DMS 273 (cell line): ENCODE measurements around the gene IL1RAPL2.
"Not testable (repeated sequence)": the region's sequence is repeated elsewhere in the genome, so short reads cannot be mapped to it uniquely, and the experiment has no call there.

Experiments
- DNase-seq: peaks from one replicate; lab custom pipeline; 2025; ENCODE audit not compliant: unreplicated experiment; lab: John Stamatoyannopoulos, UW

The IL1RAPL2 gene

DNA sequence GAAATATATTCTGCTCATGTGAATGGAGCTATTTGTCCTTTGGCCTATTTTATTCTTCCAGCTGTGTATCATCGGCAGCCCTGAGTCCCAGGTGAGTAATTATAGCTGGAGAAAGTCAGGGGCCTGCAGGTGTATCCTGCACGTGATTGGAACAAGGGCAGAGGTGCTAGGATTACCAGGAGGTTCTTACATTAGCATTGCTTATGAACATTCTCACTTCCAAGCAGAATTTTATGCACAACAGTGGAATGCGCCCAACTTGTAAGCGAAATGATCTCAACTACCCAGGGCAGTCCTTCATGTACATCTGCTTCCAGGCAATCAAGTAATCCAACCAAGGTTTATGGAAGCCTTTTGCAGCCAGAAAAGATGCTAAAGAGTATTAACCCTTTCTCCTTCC, 1187.4 kb downstream of the IL1RAPL2 start:
- no peak for DNase-seq

DNA sequence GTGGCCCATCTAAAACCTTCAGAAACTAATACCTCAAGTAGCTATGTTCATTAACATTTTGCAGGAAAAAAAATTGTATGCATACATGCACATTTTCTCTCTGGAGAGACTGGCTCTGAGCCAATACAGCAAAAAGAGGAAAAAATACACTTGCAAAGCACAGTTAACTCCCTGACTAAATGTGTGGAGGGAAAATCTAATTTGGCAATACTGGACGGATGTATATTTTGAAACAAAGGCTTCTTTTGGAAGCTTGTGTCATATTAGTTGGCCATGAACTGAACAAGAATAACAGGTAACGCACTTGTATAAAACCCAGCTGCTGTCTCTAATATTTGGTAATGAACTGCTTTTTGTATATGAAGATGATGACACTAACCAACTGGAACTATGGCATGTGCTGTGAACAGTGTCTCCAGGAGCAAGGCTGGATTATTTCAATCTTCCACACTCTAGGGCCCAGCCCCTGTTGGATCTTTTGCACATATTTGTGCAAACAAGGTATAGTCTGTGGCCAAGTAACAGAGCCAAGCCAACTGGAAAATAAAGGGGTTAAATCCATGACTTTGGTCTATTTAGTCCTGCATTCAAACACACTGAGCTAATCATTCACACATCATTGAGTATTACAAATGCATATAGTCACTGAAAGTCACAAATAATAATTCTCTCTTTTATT, 1188.4 kb downstream of the IL1RAPL2 start:
- no peak for DNase-seq

DNA sequence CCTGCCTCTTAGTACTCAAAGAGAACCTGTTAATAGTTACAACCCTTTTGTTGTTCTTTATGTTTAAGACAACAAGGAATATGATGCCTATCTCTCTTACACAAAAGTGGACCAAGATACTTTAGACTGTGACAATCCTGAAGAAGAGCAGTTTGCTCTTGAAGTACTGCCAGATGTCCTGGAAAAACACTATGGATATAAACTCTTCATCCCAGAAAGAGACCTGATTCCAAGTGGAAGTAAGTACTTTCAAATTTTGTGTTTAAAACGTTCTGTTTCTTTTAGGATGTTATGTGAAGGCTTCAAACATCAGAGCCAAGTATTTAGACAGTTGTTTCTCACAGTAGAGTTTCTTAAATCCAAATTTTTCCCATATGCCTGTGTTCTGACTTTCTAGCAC, 1189.1 kb downstream of the IL1RAPL2 start:
- no peak for DNase-seq

DNA sequence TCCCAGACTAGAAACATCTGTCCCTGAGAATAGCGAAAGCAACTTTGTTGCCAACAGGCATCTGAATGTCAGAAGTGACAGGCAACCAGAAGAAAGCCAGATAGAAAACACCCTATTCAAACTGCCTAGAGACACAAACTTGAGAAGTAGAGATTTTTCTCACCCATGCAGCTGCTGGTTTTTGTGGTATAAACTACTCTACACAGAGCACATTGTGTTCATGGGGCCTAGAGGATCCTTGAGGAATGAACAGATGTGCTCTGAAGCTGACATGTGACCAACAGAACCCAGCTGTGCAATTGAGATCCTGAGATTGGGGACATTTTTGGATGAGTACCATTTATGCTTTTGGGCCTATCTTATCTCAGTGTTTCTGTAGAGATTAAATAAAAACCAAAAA, 1192.8 kb downstream of the IL1RAPL2 start:
- no peak for DNase-seq

DNA sequence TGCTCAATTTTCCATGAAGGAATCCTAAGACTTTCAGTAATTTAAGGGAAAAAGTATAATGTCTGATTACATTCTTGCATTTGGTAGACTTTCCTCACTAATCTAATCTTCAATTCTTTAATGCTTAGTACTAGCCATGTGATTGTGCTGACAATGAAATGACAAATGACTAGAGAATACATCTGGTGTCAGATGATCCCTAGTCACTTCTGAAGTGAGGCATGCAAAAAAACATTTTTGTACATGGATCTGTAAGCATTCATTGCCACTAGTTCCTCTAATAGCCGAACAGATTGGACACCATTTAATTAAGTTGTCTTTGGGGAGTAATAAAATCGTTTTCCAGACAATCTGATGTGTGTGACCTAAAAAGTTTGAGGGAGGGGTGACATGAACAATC, 1193.6 kb downstream of the IL1RAPL2 start:
- DNase-seq, result no peak

DNA sequence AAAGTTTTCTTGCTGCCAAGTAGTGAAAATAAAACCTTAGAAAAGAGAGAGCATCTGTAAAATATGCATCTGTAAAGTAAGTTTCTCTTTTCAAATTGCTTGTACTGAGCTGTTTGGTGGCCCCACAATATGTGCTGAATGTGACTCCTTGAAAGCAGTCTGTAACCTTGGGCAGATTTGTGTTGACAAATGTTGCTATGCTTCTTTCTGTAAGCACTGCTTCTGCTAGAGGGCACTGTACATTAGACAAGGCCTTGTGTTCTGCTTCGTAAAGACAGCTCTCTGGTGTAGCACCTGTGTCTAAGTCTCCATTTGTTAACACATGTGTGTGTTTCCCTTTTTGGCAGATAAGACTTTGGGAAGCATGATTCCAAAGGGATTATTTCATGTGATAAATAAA, 1199.7 kb downstream of the IL1RAPL2 start:
- no peak for DNase-seq

DNA sequence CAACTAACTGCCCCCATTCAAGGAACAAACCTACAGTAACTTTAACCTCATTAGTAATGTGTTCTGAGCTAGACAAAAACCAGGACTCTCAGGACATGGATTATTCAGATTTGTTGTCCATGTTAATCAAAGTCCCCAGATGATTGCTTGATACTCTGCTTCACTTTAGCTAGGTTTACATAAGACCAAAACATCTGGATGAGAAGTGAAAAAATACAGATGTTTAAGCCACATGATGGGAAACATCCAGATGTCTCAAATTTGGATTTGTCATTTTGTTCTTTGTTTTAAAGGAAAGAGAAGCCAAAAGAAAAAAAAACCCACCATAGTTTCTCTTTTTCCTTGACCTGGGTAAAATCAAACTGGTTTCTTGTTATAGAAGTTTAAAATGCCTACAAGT, 1207.8 kb downstream of the IL1RAPL2 start:
- DNase-seq, result no peak

DNA sequence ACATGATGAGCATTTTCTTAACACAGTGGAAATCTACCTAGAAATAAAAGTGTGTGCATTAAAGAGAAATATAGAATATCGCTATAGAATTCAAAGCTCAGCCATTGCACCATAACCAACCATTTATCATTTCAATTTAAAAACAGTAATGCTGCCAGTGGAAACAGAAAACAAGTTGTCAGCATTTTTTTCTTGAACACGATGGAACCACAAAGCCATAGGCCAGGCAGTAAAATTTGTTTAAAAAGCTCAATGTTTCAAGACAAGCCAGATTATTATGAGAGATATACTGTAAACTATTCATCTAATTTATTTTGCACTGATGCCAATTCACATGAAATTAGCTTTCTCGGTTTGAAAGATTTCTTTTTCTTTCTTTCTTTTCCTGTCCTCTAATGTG, 1209.7 kb downstream of the IL1RAPL2 start:
- DNase-seq, result no peak

DNA sequence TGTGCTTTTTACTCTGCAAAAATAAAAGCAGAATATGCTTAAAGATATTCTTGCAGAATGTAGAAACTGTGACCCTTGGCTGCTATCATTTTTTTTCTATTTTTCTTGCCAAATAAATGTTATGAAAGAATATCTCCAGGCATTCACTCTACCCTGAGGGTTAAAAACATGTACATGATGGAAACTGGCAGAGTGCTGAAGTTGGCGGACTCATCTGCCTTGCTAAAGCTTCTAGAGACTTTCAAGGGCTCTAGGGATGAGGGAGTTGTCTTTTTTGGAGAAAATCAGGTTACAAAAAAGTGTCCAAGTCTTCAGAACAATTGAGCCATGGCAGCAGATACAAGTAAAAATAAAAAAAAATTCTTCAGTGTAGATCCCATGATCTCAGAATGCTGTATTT, 1215.8 kb downstream of the IL1RAPL2 start:
- no peak for DNase-seq

DNA sequence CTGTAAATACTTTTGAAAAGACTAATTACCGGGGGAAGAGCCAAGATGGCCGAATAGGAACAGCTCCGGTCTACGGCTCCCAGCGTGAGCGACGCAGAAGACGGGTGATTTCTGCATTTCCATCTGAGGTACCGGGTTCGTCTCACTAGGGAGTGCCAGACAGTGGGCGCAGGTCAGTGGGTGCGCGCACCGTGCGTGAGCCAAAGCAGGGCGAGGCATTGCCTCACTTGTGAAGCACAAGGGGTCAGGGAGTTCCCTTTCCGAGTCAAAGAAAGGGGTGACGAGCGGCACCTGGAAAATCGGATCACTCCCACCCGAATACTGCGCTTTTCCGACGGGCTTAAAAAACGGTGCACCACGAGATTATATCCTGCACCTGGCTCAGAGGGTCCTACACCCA, 1230.9 kb downstream of the IL1RAPL2 start:
- DNase-seq, result not testable (repeated sequence)

DNA sequence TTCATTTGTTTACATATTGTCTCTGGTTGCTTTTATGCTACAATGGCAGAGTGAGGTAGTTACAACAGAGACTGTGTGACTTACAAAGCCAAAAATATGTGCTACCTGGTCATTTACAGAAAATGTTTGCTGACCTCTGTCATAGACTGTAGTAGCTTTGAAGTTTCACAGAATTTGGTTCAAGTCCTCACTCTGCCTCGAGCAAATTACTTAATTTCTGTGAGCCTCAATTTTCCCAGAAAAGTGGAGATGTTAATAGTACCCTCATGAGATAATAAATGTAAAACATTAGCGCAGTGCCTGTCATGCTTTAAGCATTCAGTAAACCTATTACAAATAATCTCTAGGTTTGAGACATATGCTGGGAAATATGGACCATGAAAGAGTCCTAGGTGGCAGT, 1237.9 kb downstream of the IL1RAPL2 start:
- DNase-seq, result no peak

DNA sequence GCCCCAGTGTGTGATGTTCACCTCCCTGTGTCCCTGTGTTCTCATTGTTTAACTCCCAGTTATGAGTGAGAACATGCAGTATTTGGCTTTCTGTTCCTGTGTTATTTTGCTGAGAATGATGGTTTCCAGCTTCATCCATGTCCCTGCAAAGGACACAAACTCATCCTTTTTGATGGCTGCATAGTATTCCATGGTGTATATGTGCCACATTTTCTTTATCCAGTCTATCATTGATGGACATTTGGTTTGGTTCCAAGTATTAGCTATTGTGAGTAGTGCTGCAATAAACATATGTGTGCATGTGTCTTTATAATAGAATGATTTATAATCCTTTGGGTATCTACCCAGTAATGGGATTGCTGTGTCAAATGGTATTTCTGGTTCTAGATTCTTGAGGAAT, 1239.7 kb downstream of the IL1RAPL2 start:
- DNase-seq, result not testable (repeated sequence)

DNA sequence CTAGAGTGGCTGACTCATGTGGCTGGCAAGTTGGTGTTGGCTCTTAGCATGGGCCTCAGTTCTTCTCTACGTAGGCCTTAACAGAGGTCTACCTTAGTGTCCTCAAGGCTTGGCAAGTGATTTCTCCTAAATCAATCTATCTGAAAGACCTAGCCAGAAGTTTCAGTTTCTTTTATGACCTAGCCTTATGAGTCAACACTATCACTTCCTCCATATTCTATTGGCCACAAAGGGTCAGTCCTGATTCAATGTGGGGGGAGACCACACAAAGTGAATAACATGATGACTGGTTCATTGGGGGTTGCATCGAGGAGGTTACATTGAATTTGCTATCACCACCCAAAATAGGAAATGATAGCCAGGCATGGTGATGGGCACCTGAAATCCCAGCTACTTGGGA, 1250.5 kb downstream of the IL1RAPL2 start:
- no peak for DNase-seq
